ENCODE results near the gene SCFD2. TPM values are rescaled to one million over a fixed set of nuclear protein-coding genes. Genes with fewer than 3 reads are reported as not detected.
"Not testable (repeated sequence)": the region's sequence is repeated elsewhere in the genome, so short reads cannot be mapped to it uniquely, and the experiment has no call there.

Gene SCFD2
- total and polyA plus RNA-seq, 10 of the 15 experiments (the other 5 are each of a cell fraction or from before 2014, with no cell fraction given), result 4.8 to 37.6 (median 24.9) TPM

DNA sequence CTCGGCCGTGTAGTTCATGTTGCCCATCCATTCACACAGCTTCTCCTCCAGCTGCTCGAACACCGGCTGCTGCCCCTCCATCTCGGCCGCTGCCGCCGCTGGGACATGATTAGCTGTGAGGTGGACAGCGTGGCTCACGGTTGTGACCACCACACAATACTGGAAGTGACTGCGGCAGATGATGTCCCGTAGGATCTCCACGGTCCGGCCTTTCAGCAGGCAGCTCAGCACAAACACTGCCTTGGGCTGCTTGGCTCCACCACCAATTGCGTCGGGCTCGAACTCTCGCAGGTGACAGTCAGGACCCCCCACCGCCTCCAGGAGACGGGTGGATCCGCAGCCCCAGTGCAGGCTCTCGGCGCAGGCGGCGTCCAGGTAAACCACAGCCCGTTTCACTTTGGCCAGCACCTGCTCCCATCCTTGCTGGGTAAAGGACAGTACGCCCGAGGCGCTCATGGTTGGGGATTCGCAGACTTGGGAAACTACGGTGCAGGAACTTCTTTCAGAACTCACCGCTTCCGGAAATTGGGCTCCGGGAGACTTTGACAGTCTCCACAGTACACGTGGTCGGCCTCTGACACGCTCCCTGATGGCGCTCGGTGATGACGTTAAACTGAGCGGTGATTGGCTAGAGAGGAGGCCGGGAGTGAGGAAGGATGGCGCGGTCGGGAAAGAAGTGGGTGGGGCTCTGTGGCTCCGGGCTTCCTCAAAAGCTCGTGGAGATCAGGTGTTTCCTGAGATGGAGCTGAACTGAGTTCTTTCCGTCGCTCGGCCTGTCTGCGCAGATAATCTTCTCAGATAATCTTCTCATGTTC is at the start of gene SCFD2 (continued):
- TF ChIP-seq, protein P1, sequence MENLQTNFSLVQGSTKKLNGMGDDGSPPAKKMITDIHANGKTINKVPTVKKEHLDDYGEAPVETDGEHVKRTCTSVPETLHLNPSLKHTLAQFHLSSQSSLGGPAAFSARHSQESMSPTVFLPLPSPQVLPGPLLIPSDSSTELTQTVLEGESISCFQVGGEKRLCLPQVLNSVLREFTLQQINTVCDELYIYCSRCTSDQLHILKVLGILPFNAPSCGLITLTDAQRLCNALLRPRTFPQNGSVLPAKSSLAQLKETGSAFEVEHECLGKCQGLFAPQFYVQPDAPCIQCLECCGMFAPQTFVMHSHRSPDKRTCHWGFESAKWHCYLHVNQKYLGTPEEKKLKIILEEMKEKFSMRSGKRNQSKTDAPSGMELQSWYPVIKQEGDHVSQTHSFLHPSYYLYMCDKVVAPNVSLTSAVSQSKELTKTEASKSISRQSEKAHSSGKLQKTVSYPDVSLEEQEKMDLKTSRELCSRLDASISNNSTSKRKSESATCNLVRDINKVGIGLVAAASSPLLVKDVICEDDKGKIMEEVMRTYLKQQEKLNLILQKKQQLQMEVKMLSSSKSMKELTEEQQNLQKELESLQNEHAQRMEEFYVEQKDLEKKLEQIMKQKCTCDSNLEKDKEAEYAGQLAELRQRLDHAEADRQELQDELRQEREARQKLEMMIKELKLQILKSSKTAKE (IDR thresholded peaks at IDR 0.05; ENCODE audit: low read depth, poor library complexity, severe bottlenecking), result peak; percentile 64
- TF ChIP-seq NFYB (IDR thresholded peaks at IDR 0.05; ENCODE audit: insufficient read depth, low read depth, low read length), result peak; percentile 71
- no peak for TF ChIP-seq ZZZ3 (IDR thresholded peaks at IDR 0.05; ENCODE audit: control insufficient read depth, insufficient read length, low read depth)
- peak; percentile 80 for TF ChIP-seq IKZF1 (conservative IDR thresholded peaks at IDR 0.05)
- TF ChIP-seq RAD51 (IDR thresholded peaks at IDR 0.05), result peak; percentile 88
- no peak for TF ChIP-seq EZH2 (IDR thresholded peaks at IDR 0.05; ENCODE audit: borderline replicate concordance, control insufficient read depth, low read depth, low read length)
- TF ChIP-seq RFX5 (IDR thresholded peaks at IDR 0.05; ENCODE audit: low read depth, low read length), result no peak; the same call in 1 of the 2 replicates
- TF ChIP-seq GATAD2B (conservative IDR thresholded peaks at IDR 0.05; ENCODE audit: low read depth), result no peak

- H3K9ac ChIP-seq (ENCODE audit: control insufficient read depth, insufficient read depth, low read length); FAIRE-seq; in situ Hi-C loops (cut with MboI); intact Hi-C loops (cut with micrococcal nuclease; ENCODE audit: unreplicated experiment); BruUV-seq (replicated peaks); H4K20me1 ChIP-seq (ENCODE audit: control insufficient read depth, insufficient read depth); RAD21 ChIA-PET (ENCODE audit: unreplicated experiment); H3K4me1 ChIP-seq (ENCODE audit: control insufficient read depth, insufficient read depth, low read length); H3K27ac ChIP-seq (ENCODE audit: control insufficient read depth, insufficient read depth); POLR2A ChIA-PET; H3K36me3 ChIP-seq (ENCODE audit: control insufficient read depth in 2 of 2, insufficient read depth in 2 of 2, low read length in 1 of 2); DNase-seq (ENCODE audit: low read depth, low spot score); H3K9me3 ChIP-seq (replicated peaks; ENCODE audit: control insufficient read depth, insufficient read depth, low read length); H3K4me3 ChIP-seq; H3K27me3 ChIP-seq (replicated peaks in 1 of 2; ENCODE audit: control insufficient read depth in 2 of 2, insufficient read depth in 2 of 2, low read length in 1 of 2); ATAC-seq; H2AFZ ChIP-seq (ENCODE audit: control insufficient read depth, low read depth, low read length); H3K4me2 ChIP-seq (ENCODE audit: control insufficient read depth, insufficient read depth); CTCF ChIA-PET: not testable (repeated sequence)
- peaks cover 17% of the 10 kb centered on the region for H3K79me2 ChIP-seq (ENCODE audit: control insufficient read depth, insufficient read depth, low read length)
- SMC1A ChIA-PET (ENCODE audit: uncharacterized antibody, unreplicated experiment), result interaction anchor here (1.0 kb wide), 1 partner anchor 34 kb away, joined by 3 read pairs; no protein-coding TSS in a partner anchor
- 97% methylated on average over 10 of the region's 11 CpGs for WGBS (ENCODE audit: insufficient coverage, insufficient replicate concordance, low lambda C conversion rate, missing lambda C conversion rate)
Measured at GRCh38 chr4:53409479-53409878, 43.6 kb upstream of the SCFD2 start.
